ENCODE measurements around the gene COL28A1.

COL28A1 gene

GRCh38 chr7:7323921-7324320 is 211.8 kb downstream of the COL28A1 start:
- no peak for FAIRE-seq
- no peak for DNase-seq (ENCODE audit: insufficient read length, low spot score)
- TF ChIP-seq PAX5 (IDR thresholded peaks at IDR 0.05; ENCODE audit: insufficient read depth, low read length, severe bottlenecking): no peak
- TF ChIP-seq SPI1 (IDR thresholded peaks at IDR 0.05; ENCODE audit: low read depth, low read length): no peak
- TF ChIP-seq TAF1 (IDR thresholded peaks at IDR 0.05; ENCODE audit: low read depth, low read length): no peak
- no peak for TF ChIP-seq POLR2A (IDR thresholded peaks at IDR 0.05; ENCODE audit: low read depth, low read length)
- no peak for TF ChIP-seq POLR2AphosphoS5 (IDR thresholded peaks at IDR 0.05; ENCODE audit: low read depth, low read length)
- TF ChIP-seq POU2F2 (IDR thresholded peaks at IDR 0.05; ENCODE audit: low read depth, low read length): no peak

GRCh38 chr7:7323352-7323751 is 212.3 kb downstream of the COL28A1 start:
- FAIRE-seq (no peak), DNase-seq (ENCODE audit: insufficient read length, low spot score) (no peak)
- TF ChIP-seq POLR2AphosphoS5 (IDR thresholded peaks at IDR 0.05; ENCODE audit: low read depth, low read length) (no peak), POLR2A (IDR thresholded peaks at IDR 0.05; ENCODE audit: low read depth, low read length) (no peak), SPI1 (IDR thresholded peaks at IDR 0.05; ENCODE audit: low read depth, low read length) (no peak), PAX5 (IDR thresholded peaks at IDR 0.05; ENCODE audit: insufficient read depth, low read length, severe bottlenecking) (no peak)

GRCh38 chr7:7321681-7322080 is 214.0 kb downstream of the COL28A1 start:
- peak; percentile 47 for FAIRE-seq
- DNase-seq (ENCODE audit: insufficient read length, low spot score): no peak
- TF ChIP-seq SPI1 (IDR thresholded peaks at IDR 0.05; ENCODE audit: low read depth, low read length): no peak
- no peak for TF ChIP-seq POU2F2 (IDR thresholded peaks at IDR 0.05; ENCODE audit: low read depth, low read length)
- TF ChIP-seq POLR2A (IDR thresholded peaks at IDR 0.05; ENCODE audit: low read depth, low read length): no peak
- TF ChIP-seq POLR2AphosphoS5 (IDR thresholded peaks at IDR 0.05; ENCODE audit: low read depth, low read length): no peak
- TF ChIP-seq TAF1 (IDR thresholded peaks at IDR 0.05; ENCODE audit: low read depth, low read length): no peak
- no peak for TF ChIP-seq PAX5 (IDR thresholded peaks at IDR 0.05; ENCODE audit: insufficient read depth, low read length, severe bottlenecking)

GRCh38 chr7:7318601-7319000 is 217.1 kb downstream of the COL28A1 start:
- TF ChIP-seq POLR2A (IDR thresholded peaks at IDR 0.05; ENCODE audit: low read depth, low read length) (no peak), TAF1 (IDR thresholded peaks at IDR 0.05; ENCODE audit: low read depth, low read length) (no peak), PAX5 (IDR thresholded peaks at IDR 0.05; ENCODE audit: insufficient read depth, low read length, severe bottlenecking) (no peak), POLR2AphosphoS5 (IDR thresholded peaks at IDR 0.05; ENCODE audit: low read depth, low read length) (no peak), POU2F2 (IDR thresholded peaks at IDR 0.05; ENCODE audit: low read depth, low read length) (no peak), SPI1 (IDR thresholded peaks at IDR 0.05; ENCODE audit: low read depth, low read length) (no peak)
- peak; percentile 20 for FAIRE-seq
- DNase-seq (ENCODE audit: insufficient read length, low spot score): no peak

GRCh38 chr7:7317850-7318249 is 217.8 kb downstream of the COL28A1 start:
- TF ChIP-seq PAX5 (IDR thresholded peaks at IDR 0.05; ENCODE audit: insufficient read depth, low read length, severe bottlenecking) (no peak), POLR2AphosphoS5 (IDR thresholded peaks at IDR 0.05; ENCODE audit: low read depth, low read length) (no peak), POU2F2 (IDR thresholded peaks at IDR 0.05; ENCODE audit: low read depth, low read length) (no peak), POLR2A (IDR thresholded peaks at IDR 0.05; ENCODE audit: low read depth, low read length) (no peak), SPI1 (IDR thresholded peaks at IDR 0.05; ENCODE audit: low read depth, low read length) (no peak), TAF1 (IDR thresholded peaks at IDR 0.05; ENCODE audit: low read depth, low read length) (no peak)
- FAIRE-seq: no peak
- no peak for DNase-seq (ENCODE audit: insufficient read length, low spot score)

- FAIRE-seq (no peak), DNase-seq (ENCODE audit: insufficient read length, low spot score) (no peak)
- TF ChIP-seq TAF1 (IDR thresholded peaks at IDR 0.05; ENCODE audit: low read depth, low read length) (no peak), POLR2A (IDR thresholded peaks at IDR 0.05; ENCODE audit: low read depth, low read length) (no peak), POLR2AphosphoS5 (IDR thresholded peaks at IDR 0.05; ENCODE audit: low read depth, low read length) (no peak)
Observed at GRCh38 chr7:7315851-7316250, 219.8 kb downstream of the COL28A1 start.

GRCh38 chr7:7312323-7312722 is 223.3 kb downstream of the COL28A1 start:
- TF ChIP-seq POLR2AphosphoS5 (IDR thresholded peaks at IDR 0.05; ENCODE audit: low read depth, low read length) (no peak), POLR2A (IDR thresholded peaks at IDR 0.05; ENCODE audit: low read depth, low read length) (no peak), PAX5 (IDR thresholded peaks at IDR 0.05; ENCODE audit: insufficient read depth, low read length, severe bottlenecking) (no peak), SPI1 (IDR thresholded peaks at IDR 0.05; ENCODE audit: low read depth, low read length) (no peak), POU2F2 (IDR thresholded peaks at IDR 0.05; ENCODE audit: low read depth, low read length) (no peak), TAF1 (IDR thresholded peaks at IDR 0.05; ENCODE audit: low read depth, low read length) (no peak)
- FAIRE-seq (no peak), DNase-seq (ENCODE audit: insufficient read length, low spot score) (no peak)

- DNase-seq (ENCODE audit: insufficient read length, low spot score): no peak
- no peak for FAIRE-seq
- TF ChIP-seq PAX5 (IDR thresholded peaks at IDR 0.05; ENCODE audit: insufficient read depth, low read length, severe bottlenecking) (no peak), TAF1 (IDR thresholded peaks at IDR 0.05; ENCODE audit: low read depth, low read length) (no peak), POLR2AphosphoS5 (IDR thresholded peaks at IDR 0.05; ENCODE audit: low read depth, low read length) (no peak), SPI1 (IDR thresholded peaks at IDR 0.05; ENCODE audit: low read depth, low read length) (no peak), POU2F2 (IDR thresholded peaks at IDR 0.05; ENCODE audit: low read depth, low read length) (no peak), POLR2A (IDR thresholded peaks at IDR 0.05; ENCODE audit: low read depth, low read length) (no peak)
Observed at GRCh38 chr7:7311001-7311400, 224.7 kb downstream of the COL28A1 start.

- no peak for TF ChIP-seq POLR2A (IDR thresholded peaks at IDR 0.05; ENCODE audit: low read depth, low read length)
- no peak for DNase-seq (ENCODE audit: insufficient read length, low spot score)
- FAIRE-seq: no peak
Observed at GRCh38 chr7:7309203-7309602, 226.5 kb downstream of the COL28A1 start.

All from GM12891 (cell line).